Endothelial cell of hepatic sinusoid (primary cell): Measurements from ENCODE around the gene EPDR1.
"Not testable (repeated sequence)": the region's sequence is repeated elsewhere in the genome, so short reads cannot be mapped to it uniquely, and the experiment has no call there.

Experiments
- in situ Hi-C: cut with HindIII; loops from 2 replicates; pipeline ENCODE4 v1.10.0; 2017; ENCODE audit warnings: low sequenced_read_pairs

EPDR1 gene

GRCh38 chr7:37927773-37928444, 7.5 kb downstream of the EPDR1 start:
- in situ Hi-C loops: no loop called here

DNA sequence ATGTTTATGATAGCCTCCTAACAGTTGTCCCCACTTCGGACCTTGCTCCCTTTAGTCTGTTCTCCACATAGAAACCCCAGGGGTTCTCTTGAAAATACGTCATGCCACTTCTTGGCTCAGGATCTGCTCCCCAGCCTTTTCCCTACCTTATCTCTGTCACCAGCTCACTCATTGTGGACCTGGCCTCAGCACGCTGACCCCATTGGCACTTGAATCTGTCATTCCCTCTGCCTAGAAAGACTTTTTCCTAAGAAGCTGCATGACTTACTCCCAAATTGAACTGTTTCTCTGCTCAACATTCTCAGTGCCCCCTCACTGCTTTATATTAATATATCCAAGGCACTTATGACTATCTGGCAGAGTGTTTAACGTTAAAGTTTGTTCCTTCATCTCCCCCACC, 8.4 kb downstream of the EPDR1 start:
- in situ Hi-C loops: no loop called here

GRCh38 chr7:37930226-37930948, 9.9 kb downstream of the EPDR1 start:
- in situ Hi-C loops: no loop called here

DNA sequence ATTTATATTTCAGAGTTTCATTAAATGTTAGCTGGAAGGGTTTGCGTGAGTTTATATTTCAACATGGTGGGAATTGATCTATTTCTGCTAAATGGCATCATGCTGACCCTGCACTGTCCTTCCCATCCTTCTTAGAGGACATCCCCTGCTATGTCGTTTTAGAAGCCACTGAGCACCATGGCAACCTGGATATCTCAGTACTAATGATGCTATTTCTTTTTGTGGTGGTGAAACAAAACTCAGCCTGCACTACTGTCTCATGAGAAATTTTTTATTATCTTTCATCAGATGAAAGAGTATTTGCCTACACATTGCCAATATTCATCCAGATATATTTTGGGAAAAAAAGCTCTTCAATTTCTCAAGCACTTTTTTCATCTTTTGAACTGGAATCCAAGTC, 12.1 kb downstream of the EPDR1 start:
- in situ Hi-C loops: no loop called here

DNA sequence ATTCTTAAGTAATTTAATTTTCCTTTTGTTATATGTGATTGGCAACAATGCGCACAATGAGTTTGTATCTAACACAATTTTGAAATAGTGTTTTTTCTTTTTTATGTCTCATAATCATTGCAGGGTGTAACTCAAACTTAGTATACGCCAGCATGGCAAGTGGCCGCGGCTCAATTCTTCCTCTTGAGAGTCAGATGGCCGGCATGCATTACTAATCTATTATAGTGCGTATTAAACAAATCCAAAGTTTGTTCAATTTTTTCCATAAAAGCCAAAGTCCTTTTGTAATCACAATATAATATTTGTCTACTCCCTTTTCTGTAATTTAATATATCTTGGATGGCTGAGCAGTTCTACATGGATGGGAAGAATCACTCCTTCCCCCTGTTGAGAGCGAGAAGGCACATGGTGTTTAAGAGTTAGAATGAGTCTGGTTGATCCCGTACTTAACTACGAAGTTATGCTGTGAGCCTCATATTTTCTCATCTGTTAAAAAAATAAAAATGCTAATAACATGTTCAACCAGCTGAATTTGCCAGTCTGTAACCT, 12.7 kb downstream of the EPDR1 start:
- in situ Hi-C loops: no loop called here

DNA sequence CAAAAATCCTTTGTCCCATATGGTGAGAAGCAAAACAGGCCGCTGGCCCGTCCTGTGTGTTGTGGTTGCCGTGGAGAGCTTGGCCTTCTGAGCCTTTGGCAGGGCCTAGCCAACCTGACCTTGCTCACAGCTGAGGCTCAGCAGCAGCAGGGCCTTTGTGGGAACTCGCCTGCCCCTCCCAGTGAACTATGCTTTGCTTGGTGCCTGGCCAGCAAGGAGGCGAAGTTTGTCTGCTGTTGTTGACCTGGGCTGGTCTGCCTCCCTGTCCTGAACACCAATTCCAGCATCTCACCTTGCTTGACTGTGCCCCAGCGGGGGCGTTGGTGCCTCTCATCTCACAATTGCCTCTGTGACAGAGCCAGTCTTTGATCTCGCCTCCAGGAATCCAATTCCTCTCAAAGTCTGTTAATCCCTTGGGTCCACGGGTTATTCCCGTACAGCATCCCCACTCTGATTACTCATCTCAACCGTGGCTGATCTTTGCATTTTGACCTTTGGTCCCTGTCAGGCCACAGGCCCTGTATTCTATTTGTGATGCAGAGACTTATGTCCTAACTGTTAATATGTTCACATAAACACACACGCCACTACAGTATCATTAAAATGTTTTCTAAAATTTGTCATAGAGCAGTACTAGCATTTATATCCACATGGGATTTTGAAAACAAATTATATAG, 22.6 kb downstream of the EPDR1 start:
- in situ Hi-C loops: no loop called here

GRCh38 chr7:37943905-37944736, 23.7 kb downstream of the EPDR1 start:
- in situ Hi-C loops: no loop called here

DNA sequence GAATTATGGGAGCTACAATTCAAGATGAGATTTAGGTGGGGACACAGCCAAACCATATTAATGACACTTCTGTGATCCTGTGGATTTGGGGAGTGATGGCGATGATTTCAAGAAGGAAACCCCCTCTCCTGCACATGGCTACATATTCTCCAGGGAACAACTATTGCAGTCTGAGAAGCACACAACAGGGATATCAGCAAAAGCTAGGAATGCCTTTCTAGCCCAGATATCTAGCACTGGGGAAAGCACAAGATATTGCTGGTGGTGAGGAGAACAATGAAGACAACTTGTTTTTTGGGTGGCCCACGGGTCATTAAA, 24.3 kb downstream of the EPDR1 start:
- in situ Hi-C loops: no loop called here

GRCh38 chr7:37945336-37945735, 24.9 kb downstream of the EPDR1 start:
- in situ Hi-C loops: no loop called here

DNA sequence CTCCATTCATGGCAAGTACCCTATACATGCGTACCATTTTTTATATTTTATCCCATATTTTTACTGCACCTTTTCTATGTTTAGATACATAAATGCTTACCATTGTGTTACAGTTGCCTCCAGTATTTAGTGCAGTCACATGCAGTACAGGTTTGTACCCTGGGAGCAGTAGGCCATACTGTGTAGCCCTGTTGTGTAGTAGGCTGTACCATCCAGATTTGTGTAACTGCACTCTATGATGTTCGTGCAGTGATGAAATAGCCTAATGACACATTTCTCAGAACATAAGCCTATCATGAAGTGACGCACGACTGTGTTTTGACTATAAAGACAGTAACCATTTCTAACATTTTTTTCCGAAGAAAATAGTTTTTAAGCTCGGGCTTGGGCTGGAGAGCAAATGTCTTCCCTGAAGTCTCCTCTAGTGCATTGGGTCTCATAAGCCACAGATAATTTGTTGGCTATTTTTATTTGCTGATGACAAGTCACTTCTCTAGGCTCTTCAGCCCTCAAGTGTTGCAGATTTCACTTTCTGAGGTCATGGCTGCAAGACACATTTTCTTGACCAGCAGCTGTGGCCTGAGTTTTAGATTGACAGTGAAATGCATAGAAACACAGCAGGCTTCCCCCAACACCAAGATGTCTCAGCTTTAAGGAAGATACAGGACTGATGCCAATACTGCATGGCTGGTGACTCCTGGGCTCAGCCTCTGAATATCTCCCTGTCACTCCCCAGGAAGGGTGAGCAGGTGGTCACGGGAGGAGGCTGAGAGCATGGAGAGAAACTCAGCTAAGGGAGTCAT, 26.9 kb downstream of the EPDR1 start:
- in situ Hi-C loops: no loop called here

- in situ Hi-C loops: no loop called here
These were observed 27.4 kb downstream of the EPDR1 start for GRCh38 chr7:37947941-37948210.

DNA sequence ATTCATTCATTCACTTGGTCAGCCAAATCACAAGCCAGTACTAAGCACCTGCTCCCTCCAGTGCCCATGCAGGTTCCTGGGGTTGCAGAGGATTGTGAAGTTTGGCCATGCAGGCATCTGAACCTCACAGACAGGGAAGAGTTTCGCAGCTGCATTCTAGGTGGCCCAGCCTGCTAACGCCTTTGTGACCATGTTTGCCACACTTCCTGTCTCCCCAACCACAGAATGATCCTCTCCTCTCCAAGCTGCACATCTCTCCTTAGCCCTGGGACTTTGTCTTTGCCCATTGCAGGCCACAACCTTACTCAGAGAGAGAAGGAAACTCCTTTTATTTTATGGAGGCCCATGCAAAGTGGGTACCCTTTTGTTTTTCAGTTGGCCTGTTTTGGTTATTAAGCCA, 31.8 kb downstream of the EPDR1 start:
- in situ Hi-C loops: no loop called here

DNA sequence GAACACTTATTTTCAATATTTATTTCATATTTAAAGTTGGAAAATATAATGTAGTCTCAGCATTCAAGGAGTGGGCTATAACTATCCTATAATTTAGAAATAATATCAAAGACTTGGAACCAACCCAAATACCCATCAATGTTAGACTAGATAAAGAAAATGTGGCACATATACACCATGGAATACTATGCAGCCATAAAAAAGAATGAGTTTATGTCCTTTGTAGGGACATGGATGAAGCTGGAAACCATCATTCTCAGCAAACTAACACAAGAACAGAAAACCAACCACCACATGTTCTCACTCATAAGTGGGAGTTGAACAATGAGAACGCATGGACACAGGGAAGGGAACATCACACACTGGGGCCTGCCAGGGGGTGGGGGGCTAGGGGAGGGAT, 33.8 kb downstream of the EPDR1 start:
- in situ Hi-C loops: not testable (repeated sequence)

DNA sequence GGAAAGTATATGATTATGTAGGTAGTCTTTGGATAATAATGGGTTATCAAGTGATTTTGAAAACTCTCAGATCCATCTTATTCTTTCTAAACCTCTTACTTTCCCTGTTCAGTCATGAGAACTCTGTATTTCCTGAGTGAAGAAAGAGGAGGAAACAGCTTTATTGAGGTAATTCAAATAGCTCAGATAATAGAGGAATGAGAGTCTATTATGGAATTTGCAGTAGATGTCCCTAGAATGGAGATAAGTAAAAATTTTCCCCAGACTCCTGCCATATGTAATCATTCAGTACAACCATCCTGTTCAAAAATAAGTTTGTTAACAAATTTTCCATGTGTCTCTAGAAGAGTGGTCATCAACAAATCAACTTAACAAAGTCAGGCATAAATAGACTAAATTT, 36.4 kb downstream of the EPDR1 start:
- in situ Hi-C loops: no loop called here

DNA sequence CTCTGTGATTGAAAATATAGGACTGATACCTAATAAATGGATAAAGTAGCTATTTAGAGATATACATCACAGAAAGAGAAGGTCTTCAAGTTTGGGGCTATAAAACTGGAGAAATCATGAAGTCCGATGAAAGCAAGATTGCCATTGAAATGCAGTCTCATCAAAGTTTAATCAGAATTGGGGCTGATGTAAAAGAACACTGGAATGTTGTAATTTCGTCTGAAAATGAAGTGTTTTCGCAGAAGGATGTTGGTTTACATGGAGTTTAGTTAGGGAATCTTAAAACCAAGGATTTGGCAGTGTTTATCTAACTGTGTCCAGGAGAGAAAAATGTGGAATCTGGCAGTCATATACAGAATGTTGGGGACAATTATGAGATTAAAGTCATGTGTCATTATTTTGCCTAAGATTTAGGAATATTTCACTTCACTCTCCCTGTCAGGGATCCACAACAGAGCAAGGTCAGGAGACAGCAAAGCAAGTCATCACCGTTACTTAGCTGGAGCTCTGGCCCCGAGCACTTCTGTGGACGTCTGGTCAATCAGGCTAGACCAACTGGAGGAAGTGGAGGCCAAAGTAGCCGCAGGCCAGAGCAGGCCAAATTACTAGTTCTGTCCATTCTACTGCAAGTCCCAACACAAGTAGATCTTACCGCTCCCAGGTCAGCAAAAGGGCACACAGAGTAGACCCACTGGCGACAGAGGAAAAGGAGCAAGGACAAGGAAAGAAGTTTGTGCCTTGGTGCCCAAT, 37.0 kb downstream of the EPDR1 start:
- in situ Hi-C loops: no loop called here

DNA sequence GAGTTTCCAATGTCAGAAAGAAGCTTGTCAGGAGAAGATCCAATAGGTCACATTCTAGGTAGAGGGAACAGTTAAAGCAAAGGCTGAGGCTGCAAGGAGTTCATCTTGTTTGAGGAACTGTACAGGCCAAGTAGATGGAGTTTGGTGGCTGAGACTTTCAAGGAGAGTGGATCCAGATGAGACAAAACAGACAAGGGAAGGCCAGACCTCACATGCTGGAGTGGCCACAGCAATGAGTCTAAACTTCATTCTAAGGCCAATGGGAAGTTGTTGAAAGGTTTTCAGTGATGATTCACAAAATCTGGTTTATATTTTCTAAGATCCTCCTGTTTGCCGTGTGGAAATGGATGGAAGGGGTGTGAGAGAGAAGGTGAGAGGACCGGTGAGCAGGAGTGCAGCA, 40.0 kb downstream of the EPDR1 start:
- in situ Hi-C loops: no loop called here

DNA sequence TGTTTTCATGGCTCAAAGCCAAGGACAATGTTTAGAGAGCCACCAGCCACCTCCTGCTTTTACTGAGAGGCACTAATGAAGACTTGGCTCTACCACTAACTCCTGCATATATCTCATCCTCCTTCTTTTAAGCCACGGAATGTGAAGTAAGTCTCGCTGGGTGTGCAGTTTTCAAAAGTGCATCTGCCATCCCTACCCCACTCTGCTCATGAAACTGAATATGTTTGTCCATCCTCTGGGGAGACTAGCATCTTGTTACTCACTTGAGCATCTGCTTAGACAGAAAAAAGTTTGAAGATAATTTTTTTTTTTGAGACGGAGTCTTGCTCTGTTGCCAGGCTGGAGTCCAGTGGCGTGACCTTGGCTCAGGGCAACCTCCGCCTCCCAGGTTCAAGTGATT, 40.8 kb downstream of the EPDR1 start:
- in situ Hi-C loops: no loop called here

GRCh38 chr7:37964196-37964595, 43.8 kb downstream of the EPDR1 start:
- in situ Hi-C loops: no loop called here

- in situ Hi-C loops: no loop called here
These were observed 49.8 kb downstream of the EPDR1 start for GRCh38 chr7:37970211-37970610.

DNA sequence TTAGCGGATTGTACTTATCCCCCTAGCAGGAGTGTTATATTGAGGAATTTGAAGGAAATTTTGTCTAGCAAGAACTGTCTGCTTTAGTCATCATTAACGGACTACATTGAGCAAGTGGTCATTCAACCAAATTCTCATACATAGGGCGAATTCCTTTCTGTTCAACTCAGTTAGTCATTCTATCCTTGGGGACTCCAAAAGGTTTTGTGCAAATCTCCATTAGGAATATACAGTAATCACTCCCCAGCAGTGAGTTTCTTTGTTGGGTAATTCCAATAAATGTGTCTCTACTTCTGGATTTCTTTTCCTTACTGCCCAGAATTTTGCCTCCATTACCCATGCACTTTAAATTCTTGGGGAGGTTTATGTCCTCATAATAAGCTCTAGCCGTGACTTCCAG, 51.1 kb downstream of the EPDR1 start:
- in situ Hi-C loops: no loop called here
